NCI-H2171 treated with DMSO at 0.1 percent for 48 hours (cell line): ENCODE measurements around the gene OR2F1.

Source experiments
- DNase-seq: peaks from one replicate; lab custom pipeline; 2025; lab: John Stamatoyannopoulos, UW

OR2F1 gene

DNA sequence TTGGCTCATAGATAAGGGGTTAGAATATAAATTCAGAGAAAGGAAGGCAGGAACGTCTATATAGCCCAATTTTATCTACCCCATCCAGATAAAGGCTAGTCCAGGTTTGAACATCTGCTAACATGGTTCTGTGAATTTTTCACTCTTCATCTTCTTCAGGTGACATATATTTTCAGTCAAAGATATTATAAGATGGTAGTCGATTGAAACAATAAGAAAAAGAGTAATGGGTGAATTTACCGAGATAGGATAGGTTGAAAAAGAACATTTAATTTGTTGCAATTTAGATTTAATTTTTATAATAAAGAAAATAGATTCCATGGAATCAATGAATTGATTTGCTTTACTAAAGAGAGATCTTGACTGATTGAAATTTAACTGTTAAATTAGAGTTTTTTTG, at the start of gene OR2F1:
TSS of gene OR2F1 (plus strand) at position 301 of the 400 bp plus-strand sequence. CDS start 5,127 bp downstream, outside the sequence.
- no peak for DNase-seq

- no peak for DNase-seq
These were observed 49.1 kb upstream of the OR2F1 start for GRCh38 chr7:143905509-143905908.

DNA sequence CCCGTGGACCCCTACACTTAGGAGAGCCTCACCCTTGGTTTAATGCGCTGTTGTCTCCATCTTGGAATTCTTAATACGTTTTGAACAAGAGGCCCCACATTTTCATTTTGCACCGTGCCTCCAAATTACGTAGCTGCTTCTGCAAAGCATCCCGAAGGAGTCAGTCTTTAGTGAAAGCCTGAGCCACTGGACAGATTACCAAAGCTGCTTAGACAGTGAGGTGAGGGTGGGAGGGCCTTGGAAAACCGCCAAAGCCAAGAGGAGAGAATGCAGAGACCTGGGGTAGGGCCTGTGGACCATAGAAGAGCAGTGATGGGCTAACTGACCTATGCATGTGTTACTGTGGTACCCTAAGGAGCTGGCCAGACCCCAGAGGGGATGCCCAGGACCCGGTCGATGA, 48.5 kb upstream of the OR2F1 start:
- DNase-seq, result no peak

DNA sequence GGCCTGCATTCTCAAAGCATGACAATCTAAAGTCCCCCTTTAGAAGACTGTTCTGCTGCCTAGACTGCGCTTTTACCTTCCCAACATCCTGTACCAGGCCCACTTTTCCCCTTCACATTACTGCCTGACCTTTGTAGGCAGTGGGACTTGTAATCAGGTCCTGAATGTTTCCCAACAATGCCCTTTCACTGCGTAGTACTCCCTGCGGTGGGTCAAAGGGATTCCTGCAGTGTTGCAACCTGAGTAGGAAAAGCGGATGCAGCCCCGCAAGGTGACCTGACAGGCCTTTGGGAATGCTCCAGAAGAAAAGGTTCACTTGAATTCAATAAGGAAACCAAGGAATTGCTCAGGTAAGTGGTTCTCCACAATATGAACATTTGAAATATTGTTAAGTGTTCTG, 47.7 kb upstream of the OR2F1 start:
- no peak for DNase-seq

GRCh38 chr7:143908120-143908519, 46.5 kb upstream of the OR2F1 start:
- DNase-seq, result no peak

GRCh38 chr7:143909863-143910262, 44.8 kb upstream of the OR2F1 start:
- no peak for DNase-seq

DNA sequence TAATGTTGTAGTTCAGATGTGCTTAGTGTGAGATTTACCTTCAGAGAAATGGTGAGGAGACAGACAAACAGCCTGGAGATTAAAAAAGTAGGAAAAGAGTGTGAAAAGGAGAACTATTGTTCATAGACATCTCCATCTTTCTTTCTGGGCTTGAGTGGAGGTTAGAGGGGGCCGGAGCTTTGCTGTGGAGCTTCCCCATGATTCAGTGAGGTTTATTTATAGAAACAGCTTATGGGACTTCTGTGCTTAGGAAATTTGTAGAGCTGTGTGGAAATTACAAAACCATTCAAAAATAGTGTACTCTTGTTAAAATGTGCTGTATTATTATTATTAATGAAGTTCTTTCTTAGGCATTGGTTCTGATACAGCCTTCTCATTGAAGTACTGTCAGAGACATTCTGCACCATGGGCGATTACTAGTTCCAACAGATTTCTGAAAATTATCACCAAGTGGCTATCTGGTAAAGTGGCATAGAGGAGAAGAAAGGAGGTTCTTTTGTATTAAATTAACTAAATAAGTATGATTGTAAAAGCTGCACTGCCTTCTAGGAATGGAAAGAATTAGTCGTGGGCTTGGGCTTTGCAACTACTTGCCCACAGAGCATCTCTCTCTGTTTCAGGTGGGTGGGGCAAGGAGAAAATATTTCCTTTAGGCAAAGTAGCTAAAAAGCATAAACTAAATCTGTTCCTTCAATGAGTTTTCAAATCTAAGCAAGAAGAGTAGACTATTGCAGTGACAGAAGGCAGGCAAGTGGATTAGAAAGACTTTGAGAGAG, 44.0 kb upstream of the OR2F1 start:
- DNase-seq, result no peak

- DNase-seq, result no peak
These were observed 40.6 kb upstream of the OR2F1 start for GRCh38 chr7:143913945-143914615.

GRCh38 chr7:143914938-143915652, 39.5 kb upstream of the OR2F1 start:
- no peak for DNase-seq

GRCh38 chr7:143924851-143925250, 29.8 kb upstream of the OR2F1 start:
- DNase-seq, result no peak

GRCh38 chr7:143929224-143929920, 25.3 kb upstream of the OR2F1 start:
- DNase-seq, result no peak

DNA sequence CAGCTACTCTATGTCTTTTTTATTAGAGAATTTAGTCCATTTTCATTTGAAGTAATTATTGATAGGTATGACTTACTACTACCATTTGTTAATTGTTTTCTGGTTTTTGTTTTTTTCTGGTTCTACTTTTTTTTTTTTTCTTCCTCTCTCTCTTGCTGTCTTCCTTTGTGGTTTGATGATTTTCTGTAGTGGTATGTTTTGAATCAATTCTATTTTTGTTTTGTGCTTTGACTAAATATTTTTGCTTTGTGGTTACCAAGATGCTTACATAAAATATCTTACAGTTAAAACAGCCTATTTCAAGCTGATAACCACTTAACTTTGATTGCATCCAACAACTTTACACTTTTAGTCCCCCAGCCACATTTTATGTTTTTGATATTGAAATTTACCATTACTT, 22.9 kb upstream of the OR2F1 start:
- DNase-seq, result no peak

- no peak for DNase-seq
These were observed 19.9 kb upstream of the OR2F1 start, which contains the start of gene OR2F2 for GRCh38 chr7:143934526-143935325. TSS of gene OR2F2 (plus strand) at chr7:143935233. CDS start at chr7:143935233, 0 bp downstream.

GRCh38 chr7:143936087-143937009, 18.3 kb upstream of the OR2F1 start:
- no peak for DNase-seq

DNA sequence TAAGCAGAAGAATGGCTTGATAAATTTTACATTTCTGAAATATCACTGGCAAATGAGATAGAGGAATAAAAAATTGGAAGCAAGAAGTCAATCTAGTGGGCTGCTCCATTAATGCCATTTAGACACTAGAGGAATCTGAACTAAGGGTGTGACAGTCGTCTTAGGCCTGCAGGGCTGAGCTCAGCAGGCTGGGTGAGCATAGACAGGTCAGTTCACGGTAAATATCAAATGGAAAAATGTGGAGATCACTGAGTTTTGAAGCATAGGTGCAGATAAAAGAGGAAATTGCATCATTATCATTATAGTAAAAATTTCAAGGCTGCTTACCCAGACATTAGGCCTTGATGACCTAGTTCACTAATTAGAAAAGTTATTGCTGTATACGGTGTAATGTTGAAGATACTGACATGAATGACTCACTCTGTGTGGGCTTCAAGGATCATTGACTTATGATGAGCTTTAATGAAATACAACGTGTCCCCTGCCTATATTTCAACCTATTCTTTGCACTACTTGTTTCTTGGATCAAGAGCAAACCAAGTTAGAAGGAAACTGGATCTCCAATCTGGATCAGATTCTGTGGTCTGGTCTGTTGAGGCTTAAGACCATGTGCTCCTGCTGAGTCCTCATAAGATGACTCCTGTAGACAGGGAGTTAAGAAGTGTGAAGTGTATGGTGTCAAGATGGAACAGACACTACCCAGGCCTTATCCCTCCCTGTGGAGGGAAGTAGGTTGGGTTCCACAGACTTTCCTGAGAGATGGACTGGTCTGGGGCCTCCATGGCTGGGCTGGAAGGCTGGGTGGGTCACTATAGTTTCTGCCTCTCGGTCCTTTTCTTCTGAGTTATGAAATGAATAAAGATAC, 16.0 kb upstream of the OR2F1 start:
- no peak for DNase-seq

GRCh38 chr7:143945423-143945822, 9.2 kb upstream of the OR2F1 start:
- no peak for DNase-seq

DNA sequence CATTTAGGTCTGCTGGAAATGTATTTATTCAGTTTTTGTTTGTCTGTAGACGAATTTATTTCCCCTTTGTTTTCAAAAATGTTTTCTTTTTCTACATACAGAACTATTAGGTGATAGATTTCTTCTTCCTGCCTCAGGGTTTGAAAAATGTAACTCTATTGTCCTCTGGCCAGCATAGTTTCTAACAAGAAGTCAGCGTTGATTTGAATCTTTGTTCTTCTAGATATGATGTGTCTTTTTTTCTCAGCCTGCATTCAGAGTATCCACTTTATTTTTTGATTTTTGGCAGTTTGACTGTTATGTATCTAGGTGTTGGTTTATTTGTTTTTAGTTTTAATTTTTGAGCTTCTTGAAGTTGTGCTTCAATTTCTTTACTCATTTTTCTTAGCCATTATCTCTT, 7.5 kb upstream of the OR2F1 start:
- DNase-seq, result no peak

GRCh38 chr7:143948733-143949132, 5.9 kb upstream of the OR2F1 start:
- DNase-seq, result no peak

DNA sequence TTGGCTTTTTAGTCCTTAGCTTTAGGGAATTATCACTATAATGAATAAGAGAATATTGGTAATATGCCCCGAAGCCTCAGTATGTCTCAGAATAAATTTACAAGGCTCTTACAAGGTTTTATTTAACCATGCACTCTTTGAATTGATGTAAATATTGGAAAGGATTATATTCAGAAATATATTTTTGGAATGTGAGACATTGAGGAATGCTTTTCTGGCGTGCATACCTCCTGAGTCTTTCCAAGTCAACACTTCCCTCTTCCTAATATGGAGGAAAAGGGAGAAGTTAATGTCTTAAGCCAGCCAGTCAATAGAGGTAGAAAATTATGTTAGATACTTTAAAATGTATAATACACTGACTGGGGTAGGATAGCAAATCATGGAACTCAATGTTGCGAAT, 1.2 kb upstream of the OR2F1 start:
- no peak for DNase-seq
